SW 1271 (cell line): Measurements from ENCODE around the gene CSMD2.
A peak's percentile ranks its signal among the peaks of the same experiment; 100 is the strongest.

Source experiments
- DNase-seq, 2 experiments: peaks; one replicate each; lab custom pipeline; 2025; lab: John Stamatoyannopoulos, UW

The CSMD2 gene

DNA sequence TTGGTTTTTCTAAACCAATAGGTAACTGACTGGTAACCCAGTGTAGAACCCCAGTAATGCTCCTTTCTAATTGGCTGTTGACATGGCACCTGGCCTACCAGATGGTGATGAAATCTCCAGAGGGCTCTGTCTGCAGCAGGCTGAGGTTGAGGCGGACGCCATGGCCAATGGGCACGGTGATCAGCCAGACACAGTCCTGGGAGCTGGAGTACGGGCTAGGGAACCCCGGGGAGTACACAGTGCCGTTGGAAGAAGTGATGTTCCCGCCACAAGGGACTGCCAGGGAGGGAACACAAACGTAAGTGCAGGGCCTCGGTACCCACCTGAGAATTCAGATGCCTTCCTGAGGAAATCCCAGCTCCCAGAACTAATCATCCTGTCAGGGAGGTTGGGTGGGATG lies 562.8 kb downstream of the CSMD2 start:
- DNase-seq: no peak

DNA sequence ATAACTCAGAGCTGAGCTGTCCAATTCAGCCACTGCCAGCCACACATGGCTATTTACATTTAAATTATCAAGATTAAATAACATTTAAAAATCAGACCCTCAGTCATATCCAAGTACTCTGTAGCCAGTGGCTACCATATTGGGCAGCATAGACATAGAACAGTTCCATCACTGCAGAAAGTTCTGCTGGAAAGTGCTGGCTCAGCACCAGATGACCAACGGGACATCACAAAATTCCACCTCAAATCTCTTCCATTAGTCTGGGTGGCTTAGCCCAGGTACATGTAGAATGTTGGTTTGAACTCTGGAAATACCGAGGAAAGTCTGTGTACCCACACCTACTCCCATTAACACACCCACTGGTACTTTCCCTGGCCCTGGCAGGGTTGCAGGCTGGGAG lies 563.3 kb downstream of the CSMD2 start:
- DNase-seq: no peak

DNA sequence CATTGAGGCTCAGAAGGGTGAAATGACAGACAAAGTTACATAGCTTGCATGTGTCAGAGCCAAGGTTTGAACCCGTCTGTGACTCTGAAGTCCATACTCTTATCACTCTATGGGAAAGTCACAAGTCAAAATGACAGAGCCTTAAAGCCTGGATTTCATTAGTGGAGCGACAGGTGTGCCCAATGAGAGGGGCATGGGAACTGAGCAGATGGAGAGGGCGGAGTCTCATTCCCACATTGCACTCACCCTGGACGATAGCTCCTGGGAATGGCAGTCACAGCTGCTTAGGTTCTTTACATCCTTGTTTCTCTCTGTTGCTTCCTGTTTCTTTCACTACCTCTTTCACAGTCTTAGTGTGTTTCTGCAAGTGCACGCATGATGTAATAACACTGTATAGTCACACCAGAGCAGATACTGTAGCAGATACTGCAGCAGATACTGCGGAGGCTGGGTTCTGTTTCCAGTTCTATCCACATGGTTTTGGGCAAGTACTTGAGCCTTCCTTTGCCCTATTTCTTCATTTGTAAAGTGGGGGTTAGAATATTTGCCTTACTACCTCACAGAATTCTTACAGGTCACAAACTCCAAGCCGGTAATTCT lies 565.4 kb downstream of the CSMD2 start:
- no peak for DNase-seq

DNA sequence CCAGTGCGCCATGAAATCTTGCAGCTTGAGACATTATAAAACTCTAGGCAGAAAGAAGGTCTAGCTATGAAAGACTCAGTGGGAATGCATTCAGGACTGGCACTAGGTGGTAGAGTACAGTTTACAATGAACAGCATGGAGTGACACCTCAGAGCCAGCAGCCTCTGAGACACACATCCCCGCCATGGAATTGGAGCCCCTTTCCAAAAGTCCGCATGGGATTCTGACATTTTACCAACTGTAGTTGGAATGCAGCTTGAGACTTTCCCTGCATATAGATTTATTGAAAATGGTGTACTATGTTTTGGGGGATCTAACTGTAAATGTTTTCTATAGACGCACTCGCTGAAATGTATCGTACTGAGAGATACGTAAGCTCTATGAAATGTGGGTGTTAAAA lies 576.3 kb downstream of the CSMD2 start:
- no peak for DNase-seq

DNA sequence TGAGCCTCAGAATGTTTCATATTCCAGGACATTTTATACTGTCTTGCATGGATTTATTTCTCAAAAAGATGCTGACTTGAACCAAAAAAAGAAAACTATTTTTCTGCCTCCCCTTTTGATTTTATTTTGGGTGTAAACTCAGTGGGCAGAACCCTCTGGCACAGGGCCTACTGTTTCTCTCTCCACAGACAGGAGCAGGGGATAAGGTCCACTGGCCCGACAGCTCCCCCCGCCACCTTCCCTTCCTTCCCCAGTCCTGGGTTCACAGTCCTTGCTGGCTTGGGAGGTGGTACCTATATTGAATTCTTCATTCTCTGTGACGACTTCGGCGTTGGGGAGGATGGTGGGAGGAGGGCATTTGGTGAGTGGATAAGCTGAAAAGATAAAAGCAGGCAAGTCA lies 578.2 kb downstream of the CSMD2 start:
- DNase-seq: no peak

DNA sequence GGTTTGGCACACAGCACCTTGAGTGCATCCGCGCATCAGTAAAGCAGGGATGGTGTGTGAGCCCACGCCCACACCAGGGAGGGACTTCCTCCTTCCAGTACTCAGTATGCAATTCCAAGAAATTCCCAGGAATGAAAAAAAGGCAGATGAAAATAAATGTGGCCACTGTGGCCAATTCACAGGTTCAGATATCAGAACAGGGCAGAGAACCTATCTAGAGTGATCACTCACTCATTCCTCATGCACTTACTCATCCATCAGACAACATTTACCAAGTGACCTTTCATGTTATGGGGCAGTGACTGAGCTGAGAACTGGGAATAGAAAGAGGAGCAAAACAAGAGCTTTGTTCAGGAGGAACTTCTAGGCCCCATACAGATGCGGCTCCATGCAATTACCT lies 578.9 kb downstream of the CSMD2 start:
- DNase-seq: peak in 1 of 2 experiments; percentile 18

DNA sequence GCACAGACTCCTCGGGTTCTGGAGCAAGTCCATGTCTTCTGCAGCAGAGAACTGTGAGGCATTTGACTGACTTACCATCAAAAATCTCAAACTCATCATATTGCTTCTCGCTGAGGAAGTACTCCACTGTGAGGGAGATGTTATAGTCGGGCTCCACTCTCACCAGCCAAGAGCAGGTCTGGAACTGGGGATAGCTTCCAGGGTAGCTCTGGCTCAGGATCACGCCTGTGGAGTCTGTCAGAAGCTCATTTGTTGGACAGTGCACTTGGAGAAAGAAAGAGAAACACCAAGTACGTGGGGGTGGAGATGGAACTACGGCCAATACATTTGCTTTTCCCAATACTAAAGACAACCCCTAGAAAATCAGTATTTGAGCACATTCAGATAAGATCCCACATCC lies 581.5 kb downstream of the CSMD2 start:
- DNase-seq: no peak

DNA sequence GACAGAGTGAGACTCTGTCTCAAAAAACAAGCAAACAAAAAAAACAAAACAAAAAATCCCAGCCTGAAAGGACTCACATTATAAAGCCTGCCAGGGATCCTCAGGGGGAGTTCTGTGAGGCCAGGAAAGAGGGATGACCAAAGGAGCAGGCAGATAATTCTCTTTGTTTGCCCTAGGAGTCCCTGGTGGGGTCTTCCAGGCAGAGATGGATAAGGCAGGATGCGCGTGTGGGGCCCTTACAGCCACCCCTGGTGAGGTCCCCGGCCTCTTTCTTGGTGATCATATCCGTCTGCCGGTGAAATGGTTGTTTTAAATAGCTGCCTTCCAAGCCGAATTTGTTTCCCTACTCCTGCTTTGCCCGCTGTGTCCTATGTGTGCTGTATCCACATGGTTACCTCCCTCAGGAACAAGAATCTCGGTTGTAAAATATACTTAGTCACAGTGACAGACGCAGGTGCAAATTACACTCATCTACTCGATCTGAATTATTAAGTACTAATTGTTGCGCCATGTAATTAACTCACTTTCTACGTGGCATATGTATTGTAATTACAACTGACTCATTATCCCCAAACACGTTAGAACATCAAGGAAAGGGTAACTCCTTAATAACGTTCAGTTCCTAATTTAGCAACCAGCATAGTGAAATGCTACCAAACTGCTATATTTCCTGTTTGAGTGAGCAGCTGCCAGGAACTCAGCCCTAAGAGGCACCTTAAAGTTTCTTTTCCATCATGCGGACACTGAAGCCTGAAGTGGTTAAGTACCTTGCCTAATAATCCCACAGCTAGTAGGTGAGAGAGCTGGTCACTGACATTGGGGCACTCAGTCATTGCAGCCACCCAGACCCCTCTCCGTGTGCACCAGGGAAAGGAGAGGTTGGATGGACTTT lies 586.2 kb downstream of the CSMD2 start:
- no peak for DNase-seq

DNA sequence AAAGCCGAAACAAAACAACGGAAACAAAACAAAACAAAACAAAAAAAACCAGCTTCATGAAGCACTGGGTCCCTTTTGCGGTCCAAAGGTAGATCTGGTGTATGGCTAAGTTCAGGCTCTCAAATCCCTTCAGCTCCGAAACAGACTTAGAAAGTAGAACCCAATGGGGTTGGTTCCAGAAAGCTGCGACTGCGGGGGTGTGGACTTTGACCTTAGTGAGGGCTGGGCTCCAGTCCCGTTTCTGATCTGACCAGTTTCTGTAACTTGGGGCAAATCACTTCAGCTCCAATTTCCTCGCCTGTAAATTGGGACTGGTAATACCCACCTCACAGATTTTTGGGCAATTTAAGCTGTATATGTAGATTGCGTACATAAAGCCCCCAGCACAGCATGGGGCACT lies 587.4 kb downstream of the CSMD2 start:
- DNase-seq: no peak

DNA sequence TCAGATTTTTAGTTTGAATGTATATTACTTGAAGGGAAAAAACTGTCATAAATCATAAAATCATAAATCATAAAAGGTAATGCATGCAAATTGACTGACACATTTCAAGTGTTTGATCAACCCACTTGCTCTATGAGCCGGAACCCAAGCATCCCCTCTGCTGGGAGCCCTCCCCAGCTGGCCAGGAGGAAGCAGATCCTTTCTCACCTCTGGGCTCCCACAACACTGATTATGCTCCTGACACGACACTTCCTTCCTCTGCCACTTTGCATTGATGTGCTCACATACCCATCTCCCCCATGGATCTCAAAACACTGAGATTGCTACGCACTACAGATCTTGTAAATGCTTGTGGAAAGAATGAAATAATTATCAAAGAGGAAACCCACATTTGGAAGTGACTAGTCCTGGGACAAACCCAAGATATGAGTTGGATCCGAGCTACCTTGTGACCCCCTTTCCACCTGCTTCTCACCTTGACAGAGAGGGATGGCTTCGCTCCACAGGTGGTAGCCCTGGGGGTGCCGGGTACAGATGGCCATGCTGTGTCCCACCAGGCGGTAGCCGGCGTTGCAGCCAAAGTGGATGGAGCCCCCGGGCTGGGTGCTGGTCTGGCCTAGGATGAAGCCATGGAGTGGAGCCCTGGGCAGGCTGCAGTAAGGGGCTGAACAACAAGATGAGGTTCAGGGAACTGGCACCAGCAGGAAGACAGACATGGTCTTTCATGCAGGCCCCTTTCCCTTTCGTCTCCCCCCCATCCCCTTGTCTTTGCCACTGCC lies 588.0 kb downstream of the CSMD2 start:
- DNase-seq: no peak

DNA sequence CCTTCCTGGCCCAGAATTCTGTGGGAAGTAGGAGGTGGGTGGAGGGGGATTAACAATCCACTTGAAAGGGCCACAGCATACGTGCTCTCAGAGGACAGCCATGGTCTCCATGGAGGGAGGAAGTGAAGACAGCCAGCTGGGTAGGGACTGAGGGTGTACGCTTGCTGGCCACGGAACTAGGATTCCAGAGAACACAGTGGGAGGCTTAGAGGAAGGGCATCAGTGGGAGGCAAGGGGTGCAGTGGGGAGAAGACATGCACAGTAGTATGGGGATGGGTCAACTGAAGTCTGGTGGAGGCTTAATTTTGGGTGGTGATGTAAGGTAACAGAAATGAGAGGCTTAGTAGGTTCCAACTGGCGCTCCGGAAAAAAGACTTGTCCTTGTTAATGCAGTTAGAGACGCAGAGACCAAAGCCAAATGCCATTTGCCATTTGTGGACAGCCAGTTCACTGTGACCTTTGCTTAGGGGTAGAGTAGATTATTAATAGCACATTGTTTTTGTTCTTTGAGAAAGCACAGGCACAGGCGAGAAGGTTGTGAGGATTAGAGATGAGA lies 589.6 kb downstream of the CSMD2 start:
- DNase-seq: no peak

DNA sequence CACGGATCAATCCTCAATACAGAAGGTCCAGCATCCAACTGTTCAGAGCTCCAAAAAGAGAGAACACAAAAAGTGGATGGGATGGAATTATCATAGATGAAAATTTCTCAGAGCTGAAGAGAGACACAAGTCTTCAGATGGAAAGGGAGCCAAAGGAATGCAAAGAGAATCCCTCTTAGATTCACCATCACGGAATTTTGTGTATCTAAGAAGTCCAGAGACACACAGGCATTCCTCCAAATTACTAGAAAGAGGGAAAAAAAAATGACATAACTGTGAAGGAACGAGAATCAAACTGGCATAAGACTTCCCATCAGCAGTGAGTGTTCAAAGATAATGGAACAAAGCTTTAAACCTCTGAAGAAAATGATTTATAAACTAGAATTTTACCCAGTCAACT lies 591.4 kb downstream of the CSMD2 start:
- DNase-seq: no peak

DNA sequence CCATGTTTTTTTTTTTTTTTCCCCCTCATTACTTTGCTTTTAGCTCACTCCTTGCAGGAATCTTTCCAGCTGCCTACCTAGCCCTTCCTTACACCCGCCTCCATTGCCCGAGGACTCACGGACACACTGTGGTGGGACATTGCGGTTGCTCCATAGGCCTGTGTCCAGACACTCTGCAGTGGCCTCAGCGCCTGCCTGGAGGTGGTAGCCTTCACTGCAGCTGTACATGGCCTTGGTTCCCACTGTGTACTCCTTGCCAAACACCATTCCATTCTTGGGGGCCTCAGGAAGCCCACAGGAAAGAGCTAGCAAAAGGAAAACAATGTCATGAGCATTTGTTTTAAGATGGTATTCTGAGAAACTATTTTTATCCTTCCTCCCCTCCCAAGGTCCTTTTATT lies 592.6 kb downstream of the CSMD2 start:
- DNase-seq: no peak

DNA sequence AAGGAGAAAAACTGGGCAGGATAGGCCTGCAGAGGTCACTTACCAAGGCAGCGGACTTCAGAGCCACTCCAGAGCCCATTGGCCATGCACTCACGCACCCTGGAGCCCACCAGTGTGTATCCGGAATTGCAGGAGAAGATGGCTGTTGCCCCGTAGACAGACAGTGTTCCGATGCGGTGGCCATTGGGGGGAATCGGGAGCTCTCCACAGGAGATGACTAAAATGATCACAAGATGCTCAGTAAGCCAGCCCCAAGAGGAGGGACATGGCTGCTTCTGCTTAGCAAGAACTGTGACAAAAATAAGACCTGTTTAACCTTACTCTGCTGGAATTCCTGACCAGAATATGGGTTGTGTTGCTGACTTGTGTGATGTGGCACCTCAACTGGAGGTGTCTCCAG lies 595.7 kb downstream of the CSMD2 start:
- no peak for DNase-seq

DNA sequence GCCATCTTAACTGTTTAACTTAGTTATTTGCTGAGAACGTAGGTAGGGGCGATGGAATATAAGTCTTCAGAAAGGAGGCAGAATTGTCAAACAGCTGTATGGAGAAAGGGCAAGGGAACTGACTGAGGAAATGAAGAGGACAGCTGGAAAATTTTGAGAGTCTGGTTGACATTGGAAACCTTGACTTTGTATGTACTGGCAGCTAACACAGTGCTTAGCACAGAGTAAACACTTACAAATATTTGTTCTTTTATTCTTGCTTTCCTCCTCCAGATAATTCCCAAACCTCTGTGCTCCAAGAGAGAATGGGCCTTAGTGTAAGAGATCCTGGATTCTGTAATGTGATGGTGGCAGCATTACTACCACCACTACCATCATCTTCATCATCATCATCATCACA lies 601.3 kb downstream of the CSMD2 start:
- DNase-seq: no peak

DNA sequence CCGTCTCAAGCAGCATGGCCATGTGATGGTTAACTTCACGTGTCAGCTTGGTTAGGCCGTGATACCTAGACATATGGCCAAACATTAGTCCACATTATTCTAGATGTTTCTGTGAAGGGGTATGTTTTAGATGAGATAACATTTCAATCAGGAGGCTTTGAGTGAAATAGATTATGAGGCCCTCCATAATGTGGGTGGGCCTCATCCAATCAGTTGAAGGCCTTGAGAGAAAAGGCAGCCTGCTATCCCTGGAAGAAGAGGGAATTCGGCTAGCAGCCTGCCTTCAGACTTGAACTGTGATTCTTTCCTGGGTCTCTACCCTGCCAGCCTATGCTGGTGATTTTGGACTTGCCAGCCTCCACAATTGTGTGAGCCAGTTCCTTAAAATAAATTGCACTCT lies 602.5 kb downstream of the CSMD2 start:
- DNase-seq: no peak

DNA sequence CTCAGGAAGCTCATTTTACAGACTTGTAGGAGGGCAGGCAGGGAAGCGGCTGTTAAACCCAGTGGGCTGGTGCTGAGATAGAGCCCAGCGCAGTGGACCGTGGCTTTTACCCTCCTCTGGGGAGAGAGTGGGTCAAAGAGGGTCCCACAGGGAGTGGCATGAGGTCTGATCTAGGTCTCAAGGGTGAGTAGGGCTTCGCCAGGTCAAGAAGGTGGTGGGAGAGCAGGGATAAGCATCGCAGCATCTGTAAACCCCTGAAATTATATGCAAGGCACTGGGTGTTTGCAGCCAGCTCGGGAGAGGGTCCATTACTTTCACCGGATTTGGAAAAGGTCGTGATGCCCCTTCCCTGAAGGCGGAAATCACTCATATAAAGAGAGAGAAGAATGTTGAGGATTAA lies 603.5 kb downstream of the CSMD2 start:
- DNase-seq: no peak

DNA sequence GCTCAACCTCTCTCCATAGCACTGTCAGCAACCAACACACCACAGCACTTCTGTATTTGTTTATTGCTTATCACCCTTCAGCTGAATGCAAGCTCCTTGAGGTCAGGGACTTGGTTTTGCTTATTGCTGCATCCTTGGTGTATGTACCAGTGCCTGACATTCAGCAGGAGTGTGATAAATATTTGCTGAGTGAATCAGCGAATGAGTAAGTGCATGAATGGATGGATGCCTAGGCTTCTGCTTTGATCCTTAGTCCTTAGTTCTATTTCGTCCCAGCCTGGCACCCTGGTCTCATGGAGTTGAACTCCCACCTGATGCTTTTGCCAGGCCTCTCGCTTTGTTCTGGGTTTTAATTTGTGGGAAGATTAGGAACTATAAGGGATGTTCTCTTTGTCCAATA lies 604.4 kb downstream of the CSMD2 start:
- no peak for DNase-seq

DNA sequence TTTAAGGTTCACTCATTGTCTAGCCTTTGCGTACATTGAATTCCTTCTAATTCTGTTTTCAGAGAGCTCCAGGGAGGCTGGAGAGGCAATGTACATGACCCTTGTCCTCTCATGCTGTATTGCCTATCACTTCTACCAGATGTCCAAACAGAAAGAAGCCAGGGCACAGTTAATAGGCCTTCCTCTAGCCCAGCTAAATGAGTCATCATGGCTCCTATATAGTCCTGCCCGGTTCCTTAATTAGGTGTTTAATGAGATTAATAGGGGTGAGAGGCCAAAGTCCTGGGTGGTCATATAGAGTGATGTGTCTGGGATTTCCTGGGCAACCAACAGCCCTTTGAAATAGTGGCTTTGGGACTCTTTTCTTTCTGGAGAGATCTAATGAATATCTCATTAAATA lies 616.3 kb downstream of the CSMD2 start:
- DNase-seq: no peak

DNA sequence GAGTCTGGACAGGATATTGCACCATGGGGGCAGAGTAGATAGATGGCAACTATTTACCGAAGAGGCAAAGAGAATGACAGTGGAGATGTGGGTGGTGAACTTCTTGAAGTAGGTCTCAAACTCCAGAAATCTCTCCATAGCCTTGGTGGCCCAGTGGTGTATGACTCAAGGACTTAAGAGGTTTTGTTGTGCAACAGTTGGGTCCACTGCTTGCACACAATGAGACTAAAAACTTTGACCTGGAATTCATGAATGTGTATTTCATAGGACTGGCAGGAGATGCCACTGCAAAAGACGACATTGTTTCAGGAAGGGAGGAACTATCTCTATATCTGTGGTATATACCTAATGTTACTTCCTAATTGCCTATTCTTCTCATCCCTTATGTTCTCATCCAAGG lies 616.7 kb downstream of the CSMD2 start:
- no peak for DNase-seq

DNA sequence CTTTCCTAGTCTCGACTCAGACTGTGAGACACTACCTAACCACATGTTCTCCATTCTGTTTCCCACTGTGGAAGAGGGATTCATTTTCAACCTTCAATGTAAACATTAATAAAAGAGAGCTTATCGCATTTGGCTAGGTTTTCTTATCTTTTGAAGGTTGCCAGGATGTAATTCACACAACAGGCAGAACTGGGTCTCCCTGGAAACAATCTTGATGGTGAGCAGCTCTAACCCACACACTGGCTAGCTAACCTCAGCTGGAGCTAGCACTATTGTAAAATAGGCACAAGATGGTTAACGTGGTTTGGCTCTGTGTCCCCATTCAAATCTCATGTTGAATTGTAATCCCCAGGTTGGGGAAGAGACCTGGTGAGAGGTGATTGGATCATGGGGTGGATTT lies 617.5 kb downstream of the CSMD2 start:
- DNase-seq: no peak

DNA sequence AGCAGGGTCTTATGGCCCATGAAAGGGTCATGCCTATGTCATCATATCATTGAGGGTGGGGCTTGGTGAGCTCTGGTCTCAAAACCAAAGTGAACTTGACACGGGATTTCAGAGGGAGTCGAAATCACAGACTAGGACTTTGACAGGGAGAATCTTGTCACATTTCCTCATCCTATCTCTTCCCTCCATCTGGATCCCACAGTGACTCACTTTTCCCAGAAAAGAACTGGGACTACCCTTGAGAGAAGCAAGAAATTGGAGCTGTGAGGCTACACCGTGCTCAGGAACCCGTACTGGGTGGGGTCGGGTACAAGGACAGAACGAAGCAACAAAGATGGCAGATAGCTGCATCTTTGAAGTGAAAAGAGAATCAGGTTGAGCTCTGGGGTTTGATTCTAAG lies 623.1 kb downstream of the CSMD2 start:
- DNase-seq: no peak

DNA sequence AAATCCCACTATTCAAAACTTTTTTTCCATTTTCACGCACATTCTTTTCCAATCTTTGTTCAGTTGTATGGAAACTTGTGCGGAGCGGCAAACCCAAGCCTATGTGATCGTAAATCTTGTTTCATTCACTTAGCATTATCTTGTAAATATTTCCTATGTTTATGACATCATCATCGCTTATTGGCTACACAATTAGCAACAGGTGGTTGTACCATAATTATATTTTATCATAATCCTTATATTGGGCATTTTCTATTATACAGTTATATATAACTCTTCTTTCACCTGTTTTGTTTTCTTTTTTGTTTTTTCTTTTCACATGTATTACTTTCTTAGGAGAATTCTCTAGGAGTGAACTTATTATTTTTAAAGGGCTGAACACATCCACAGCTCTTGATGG lies 627.1 kb downstream of the CSMD2 start:
- no peak for DNase-seq
